MCF 10A (cell line): Measurements from ENCODE around the gene BPIFB2. TPM values are rescaled to one million over a fixed set of nuclear protein-coding genes. Genes with fewer than 3 reads are reported as not detected.

Experiments
- BruUV-seq: library from RNA; stranded (reverse); fragments of 400-500 nt; replicated peaks from 2 replicates; lab custom pipeline; 2021; lab: Mats Ljungman, UMichigan
- CTCF ChIA-PET: fragments of 300-600 bp; sonication (Branson Sonifier 250); formaldehyde crosslinking; extraction: SDS; loops from one replicate; lab custom pipeline; 2021; ENCODE audit warnings: antibody characterized with exemption, inconsistent platforms; lab: Yijun Ruan, JAX
- POLR2A ChIA-PET: fragments of 300-600, 350-650 bp; sonication (Branson Sonifier 250); formaldehyde crosslinking; extraction: SDS; loops from one replicate; lab custom pipeline; 2020; ENCODE audit warnings: antibody characterized with exemption, inconsistent platforms; lab: Yijun Ruan, JAX
- DNase-seq: peaks from one replicate; pipeline ENCODE4 v3.0.0-alpha.2; 2018; ENCODE audit not compliant: unreplicated experiment
- H3K27ac Mint-ChIP-seq: one replicate; pipeline ENCODE4 v1.8.0; 2022; ENCODE audit warnings: mild to moderate bottlenecking, low read depth, mixed read lengths; ENCODE audit not compliant: unreplicated experiment
- H3K27me3 Mint-ChIP-seq: one replicate; pipeline ENCODE4 v1.8.0; 2022; ENCODE audit warnings: mixed read lengths; ENCODE audit not compliant: insufficient read depth, unreplicated experiment
- H3K36me3 Mint-ChIP-seq: one replicate; pipeline ENCODE4 v1.8.0; 2022; ENCODE audit warnings: mild to moderate bottlenecking, moderate library complexity, mixed read lengths; ENCODE audit not compliant: insufficient read depth, unreplicated experiment
- H3K4me1 Mint-ChIP-seq: one replicate; pipeline ENCODE4 v1.8.0; 2022; ENCODE audit warnings: mixed read lengths; ENCODE audit not compliant: insufficient read depth, unreplicated experiment
- H3K4me3 Mint-ChIP-seq: one replicate; pipeline ENCODE4 v1.8.0; 2022; ENCODE audit warnings: mild to moderate bottlenecking, moderate library complexity, mixed read lengths; ENCODE audit not compliant: unreplicated experiment
- H3K9me3 Mint-ChIP-seq: one replicate; pipeline ENCODE4 v1.8.0; 2022; ENCODE audit warnings: mixed read lengths; ENCODE audit not compliant: unreplicated experiment
- intact Hi-C: fragments of 100-400 bp; cut with micrococcal nuclease; formaldehyde crosslinking; loops from 2 replicates; pipeline ENCODE4 v1.14.1; 2022
- total RNA-seq: library from RNA; stranded (reverse); gene quantifications from 2 replicates; pipeline ENCODE4 v1.2.3, GENCODE V29; 2022
- TF ChIP-seq, protein P1 (sequence below): fragments of 200-600 bp; IDR thresholded peaks from one replicate; pipeline ENCODE4 v1.8.0; 2022; ENCODE audit warnings: antibody characterized with exemption, mild to moderate bottlenecking; ENCODE audit not compliant: unreplicated experiment

BPIFB2 gene
- total RNA-seq, 1 experiment from 2014 or later, result not detected

DNA sequence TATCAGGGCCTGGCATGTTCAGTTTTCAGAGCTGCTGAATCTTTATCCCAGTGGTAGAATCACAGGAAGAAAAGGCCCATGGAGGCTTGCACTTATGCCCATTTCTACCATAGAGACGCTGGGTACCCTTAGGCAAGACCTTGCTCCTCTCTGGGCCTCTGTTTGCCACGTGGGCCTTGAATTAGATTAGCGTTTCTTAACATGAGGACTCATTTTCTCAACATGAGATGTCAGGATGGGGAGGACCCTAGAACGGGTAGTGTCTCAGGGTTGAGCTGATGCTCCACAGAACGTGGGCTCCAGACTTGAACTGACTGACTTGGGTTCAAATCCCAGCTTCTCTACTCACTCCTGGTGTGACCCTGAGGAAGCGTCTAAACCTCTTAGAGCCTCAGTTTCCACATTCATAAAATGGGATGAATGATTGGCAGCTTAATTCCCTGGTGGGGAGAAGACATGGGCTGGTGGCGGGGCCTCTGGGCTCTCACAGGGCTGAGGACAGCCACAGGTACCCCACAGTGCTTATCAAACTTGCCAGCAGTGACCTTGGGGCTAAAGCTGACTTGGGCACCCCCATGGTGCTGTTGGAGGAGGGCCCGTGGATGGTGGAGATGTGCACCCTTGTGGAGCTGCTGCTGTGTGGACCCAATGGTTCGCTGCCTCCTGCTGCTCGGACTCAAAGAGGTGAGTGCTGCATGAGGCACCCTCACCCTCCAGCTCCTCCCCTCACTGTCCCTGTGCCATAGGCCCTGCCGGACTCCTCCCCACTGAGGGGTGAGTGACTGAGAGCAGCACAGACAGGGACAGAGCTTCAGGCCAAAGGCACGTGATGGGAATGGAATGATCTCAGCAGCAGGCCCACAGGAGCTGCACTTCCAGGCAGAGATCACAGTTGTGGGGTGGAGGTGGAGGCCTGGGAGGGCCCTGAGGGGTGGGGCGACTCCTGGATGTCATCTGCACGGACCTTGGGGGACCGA, 31.5 kb upstream of the BPIFB2 start:
- TF ChIP-seq, protein P1, sequence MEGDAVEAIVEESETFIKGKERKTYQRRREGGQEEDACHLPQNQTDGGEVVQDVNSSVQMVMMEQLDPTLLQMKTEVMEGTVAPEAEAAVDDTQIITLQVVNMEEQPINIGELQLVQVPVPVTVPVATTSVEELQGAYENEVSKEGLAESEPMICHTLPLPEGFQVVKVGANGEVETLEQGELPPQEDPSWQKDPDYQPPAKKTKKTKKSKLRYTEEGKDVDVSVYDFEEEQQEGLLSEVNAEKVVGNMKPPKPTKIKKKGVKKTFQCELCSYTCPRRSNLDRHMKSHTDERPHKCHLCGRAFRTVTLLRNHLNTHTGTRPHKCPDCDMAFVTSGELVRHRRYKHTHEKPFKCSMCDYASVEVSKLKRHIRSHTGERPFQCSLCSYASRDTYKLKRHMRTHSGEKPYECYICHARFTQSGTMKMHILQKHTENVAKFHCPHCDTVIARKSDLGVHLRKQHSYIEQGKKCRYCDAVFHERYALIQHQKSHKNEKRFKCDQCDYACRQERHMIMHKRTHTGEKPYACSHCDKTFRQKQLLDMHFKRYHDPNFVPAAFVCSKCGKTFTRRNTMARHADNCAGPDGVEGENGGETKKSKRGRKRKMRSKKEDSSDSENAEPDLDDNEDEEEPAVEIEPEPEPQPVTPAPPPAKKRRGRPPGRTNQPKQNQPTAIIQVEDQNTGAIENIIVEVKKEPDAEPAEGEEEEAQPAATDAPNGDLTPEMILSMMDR, result no peak
- CTCF ChIA-PET, result interaction anchor here (0.6 to 2.3 kb wide), 5 partner anchors 30 to 969 kb away, joined by 3 to 8 read pairs (median 3); no protein-coding TSS in a partner anchor
- Mint-ChIP-seq H3K36me3 (no peaks in the 10 kb centered on the region), H3K27ac (no peak overlapping the region), H3K27me3 (peaks cover 33% of the 10 kb centered on the region), H3K4me3 (no peak overlapping the region), H3K4me1 (no peaks in the 10 kb centered on the region), H3K9me3 (peaks cover 7% of the 10 kb centered on the region)
- intact Hi-C loops, result no loop called here
- POLR2A ChIA-PET, result no interaction called here
- no peak for DNase-seq
- no TSS peak for BruUV-seq

DNA sequence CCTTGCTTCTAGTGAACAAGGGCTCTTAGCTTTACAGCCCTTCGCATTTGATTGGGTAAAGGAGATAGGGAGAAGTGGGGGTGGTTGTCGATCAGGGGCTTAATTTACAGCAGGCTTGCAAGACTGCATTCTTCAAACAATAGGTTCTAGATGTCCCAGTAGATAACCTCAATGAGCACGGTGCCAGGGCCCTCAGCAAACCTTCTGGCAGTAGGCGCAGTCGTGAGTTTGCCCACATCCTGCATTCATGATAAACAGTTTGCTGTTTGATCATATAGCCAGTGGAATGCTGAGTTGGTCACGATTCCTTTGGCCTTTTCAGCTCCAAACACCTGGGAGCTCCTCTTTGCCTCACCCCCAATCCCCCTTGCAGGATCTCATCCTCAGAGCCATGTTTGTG, 30.8 kb upstream of the BPIFB2 start:
- no peak for DNase-seq
- BruUV-seq, result no TSS peak
- H3K27me3 Mint-ChIP-seq, result peaks cover 41% of the 10 kb centered on the region

DNA sequence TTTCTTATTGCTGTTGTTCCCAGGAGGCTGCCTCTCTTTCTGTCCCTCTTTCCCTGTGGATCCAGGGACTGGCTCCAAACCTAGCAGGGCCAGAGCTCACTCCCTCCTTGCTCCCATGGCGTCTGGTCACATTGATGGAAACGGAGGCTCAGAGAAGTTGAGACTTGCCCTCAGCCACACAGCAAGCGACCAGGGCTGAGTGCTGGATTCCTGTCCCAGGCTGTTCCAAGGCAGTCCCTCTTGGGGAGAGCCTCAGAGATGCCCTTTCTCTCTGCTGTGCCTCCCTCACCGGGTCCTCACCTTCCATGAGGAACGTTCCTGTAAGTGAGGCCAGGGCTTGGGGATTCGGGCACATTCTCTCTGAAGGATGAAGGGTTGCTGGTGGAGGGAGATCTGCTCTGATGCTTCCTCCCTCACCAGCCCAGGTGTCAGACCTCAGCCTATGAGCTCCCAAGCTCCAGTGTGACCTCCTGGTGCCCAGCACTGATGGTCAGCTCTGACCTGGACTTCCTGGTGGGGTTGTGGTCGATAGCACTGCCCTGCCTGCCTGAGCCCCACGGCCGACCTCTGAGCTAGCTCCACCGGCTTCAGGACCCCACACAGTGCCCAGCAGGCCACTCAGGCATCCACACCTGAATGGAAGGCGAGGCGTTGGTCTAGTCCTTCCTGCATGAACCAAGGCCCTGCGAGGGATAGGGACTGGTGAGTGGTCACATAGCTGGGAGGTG, 30.1 kb upstream of the BPIFB2 start:
- POLR2A ChIA-PET, result no interaction called here
- Mint-ChIP-seq H3K27me3 (peaks cover 42% of the 10 kb centered on the region), H3K9me3 (peaks cover 7% of the 10 kb centered on the region), H3K4me1 (no peaks in the 10 kb centered on the region), H3K4me3 (no peak overlapping the region), H3K27ac (no peak overlapping the region), H3K36me3 (no peaks in the 10 kb centered on the region)
- no TSS peak for BruUV-seq
- intact Hi-C loops, result no loop called here
- CTCF ChIA-PET, result interaction anchor here (0.6 to 2.3 kb wide), 5 partner anchors 16 to 995 kb away, joined by 3 to 8 read pairs (median 3); no protein-coding TSS in a partner anchor
- no peak for DNase-seq
- TF ChIP-seq, protein P1, result no peak

More for the DNA sequence above, 30.8 kb upstream of the BPIFB2 start:
- H3K4me3 Mint-ChIP-seq, result no peak overlapping the region
- H3K27ac Mint-ChIP-seq, result no peak overlapping the region
- TF ChIP-seq, protein P1, result no peak
- no peaks in the 10 kb centered on the region for H3K36me3 Mint-ChIP-seq
- peaks cover 7% of the 10 kb centered on the region for H3K9me3 Mint-ChIP-seq
- H3K4me1 Mint-ChIP-seq, result no peaks in the 10 kb centered on the region
- intact Hi-C loops, result no loop called here
- POLR2A ChIA-PET, result no interaction called here
- CTCF ChIA-PET, result interaction anchor here (0.6 to 2.3 kb wide), 5 partner anchors 31 to 994 kb away, joined by 3 to 8 read pairs (median 3); no protein-coding TSS in a partner anchor

DNA sequence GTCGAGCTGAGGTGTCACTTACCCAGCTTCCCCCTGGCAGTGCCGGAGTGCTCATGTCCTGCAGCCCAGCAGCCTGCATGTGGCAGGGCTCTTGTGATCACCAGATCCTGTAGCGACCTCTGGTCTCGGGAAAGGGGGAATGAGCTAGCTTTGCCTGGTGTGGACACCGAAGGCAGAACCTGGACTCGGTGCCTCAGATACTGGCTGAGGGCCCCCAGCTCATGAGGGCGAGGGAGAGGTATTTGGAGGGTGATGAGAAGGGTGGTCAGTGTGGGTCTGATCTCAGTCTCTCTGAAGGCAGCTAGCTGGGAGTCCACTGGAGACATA, 29.5 kb upstream of the BPIFB2 start:
- no TSS peak for BruUV-seq

More for the DNA sequence above, 29.5 kb upstream of the BPIFB2 start:
- TF ChIP-seq, protein P1, result no peak
- DNase-seq, result no peak
- intact Hi-C loops, result no loop called here
- POLR2A ChIA-PET, result no interaction called here
- CTCF ChIA-PET, result interaction anchor here (1.3 to 2.3 kb wide), 2 partner anchors 16 to 32 kb away, joined by 4 to 8 read pairs; no protein-coding TSS in a partner anchor
- no peak overlapping the region for H3K27ac Mint-ChIP-seq
- H3K27me3 Mint-ChIP-seq, result peaks cover 42% of the 10 kb centered on the region
- H3K4me3 Mint-ChIP-seq, result no peak overlapping the region
- H3K4me1 Mint-ChIP-seq, result no peaks in the 10 kb centered on the region
- H3K36me3 Mint-ChIP-seq, result no peaks in the 10 kb centered on the region
- H3K9me3 Mint-ChIP-seq, result peaks cover 7% of the 10 kb centered on the region
